Brain microvascular endothelial cell (primary cell): ENCODE data around the gene POLE3.

Experiments
- DNase-seq: peaks from one replicate; pipeline ENCODE4 v3.0.0-alpha.2; 2020
- H3K27ac ChIP-seq: fragments of 250-450 bp; sonication (Bioruptor Pico); 2 replicates; pipeline ENCODE4 v1.5.1; 2020; ENCODE audit warnings: mild to moderate bottlenecking, moderate library complexity
- H3K27me3 ChIP-seq: fragments of 250-450 bp; sonication (Bioruptor Pico); replicated peaks from 2 replicates; pipeline ENCODE4 v1.5.1; 2020; ENCODE audit warnings: mild to moderate bottlenecking
- H3K36me3 ChIP-seq: fragments of 250-450 bp; sonication (Bioruptor Pico); replicated peaks from 2 replicates; pipeline ENCODE4 v1.5.1; 2020; ENCODE audit warnings: mild to moderate bottlenecking
- H3K4me3 ChIP-seq: 2 replicates; pipeline ENCODE4 v1.5.1; 2011; ENCODE audit warnings: low read depth, mild to moderate bottlenecking, control low read depth, low read length, moderate library complexity
- in situ Hi-C: cut with HindIII; loops from 2 replicates; pipeline ENCODE4 v1.10.0; 2017; ENCODE audit warnings: low sequenced_read_pairs, low pct_ligation_motif_present
- TF ChIP-seq, protein P1 (sequence below): IDR thresholded peaks from 2 replicates; pipeline ENCODE4 v1.5.1; 2011; ENCODE audit warnings: low read depth, mild to moderate bottlenecking, moderate library complexity, low read length, control low read depth, inconsistent platforms; ENCODE audit errors: missing control alignments

POLE3 gene

DNA sequence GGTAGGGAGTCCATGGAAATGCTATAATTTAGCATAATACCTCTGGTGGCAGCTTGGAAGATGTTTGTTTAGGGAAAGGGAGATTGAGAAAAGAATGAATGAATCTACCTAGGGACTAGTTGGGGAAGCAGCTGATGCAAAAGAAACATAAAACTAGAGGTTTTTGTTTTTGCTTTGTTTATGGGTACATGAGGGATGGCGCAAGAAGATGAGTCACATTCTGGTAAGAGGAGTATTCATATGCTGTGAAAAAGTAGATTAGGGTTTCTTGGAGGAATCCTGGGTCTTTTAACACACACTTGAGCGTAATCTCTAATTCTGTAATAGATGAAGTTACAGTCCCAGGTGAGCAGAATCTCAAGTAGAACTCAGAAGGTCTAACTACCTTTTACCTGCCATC is 17.2 kb upstream of the POLE3 start:
- H3K27ac ChIP-seq = no peak overlapping the region
- DNase-seq = no peak
- no peaks in the 10 kb centered on the region for H3K27me3 ChIP-seq
- no peak overlapping the region for H3K4me3 ChIP-seq
- in situ Hi-C loops = no loop called here
- no peaks in the 10 kb centered on the region for H3K36me3 ChIP-seq
- TF ChIP-seq, protein P1, sequence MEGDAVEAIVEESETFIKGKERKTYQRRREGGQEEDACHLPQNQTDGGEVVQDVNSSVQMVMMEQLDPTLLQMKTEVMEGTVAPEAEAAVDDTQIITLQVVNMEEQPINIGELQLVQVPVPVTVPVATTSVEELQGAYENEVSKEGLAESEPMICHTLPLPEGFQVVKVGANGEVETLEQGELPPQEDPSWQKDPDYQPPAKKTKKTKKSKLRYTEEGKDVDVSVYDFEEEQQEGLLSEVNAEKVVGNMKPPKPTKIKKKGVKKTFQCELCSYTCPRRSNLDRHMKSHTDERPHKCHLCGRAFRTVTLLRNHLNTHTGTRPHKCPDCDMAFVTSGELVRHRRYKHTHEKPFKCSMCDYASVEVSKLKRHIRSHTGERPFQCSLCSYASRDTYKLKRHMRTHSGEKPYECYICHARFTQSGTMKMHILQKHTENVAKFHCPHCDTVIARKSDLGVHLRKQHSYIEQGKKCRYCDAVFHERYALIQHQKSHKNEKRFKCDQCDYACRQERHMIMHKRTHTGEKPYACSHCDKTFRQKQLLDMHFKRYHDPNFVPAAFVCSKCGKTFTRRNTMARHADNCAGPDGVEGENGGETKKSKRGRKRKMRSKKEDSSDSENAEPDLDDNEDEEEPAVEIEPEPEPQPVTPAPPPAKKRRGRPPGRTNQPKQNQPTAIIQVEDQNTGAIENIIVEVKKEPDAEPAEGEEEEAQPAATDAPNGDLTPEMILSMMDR = no peak

DNA sequence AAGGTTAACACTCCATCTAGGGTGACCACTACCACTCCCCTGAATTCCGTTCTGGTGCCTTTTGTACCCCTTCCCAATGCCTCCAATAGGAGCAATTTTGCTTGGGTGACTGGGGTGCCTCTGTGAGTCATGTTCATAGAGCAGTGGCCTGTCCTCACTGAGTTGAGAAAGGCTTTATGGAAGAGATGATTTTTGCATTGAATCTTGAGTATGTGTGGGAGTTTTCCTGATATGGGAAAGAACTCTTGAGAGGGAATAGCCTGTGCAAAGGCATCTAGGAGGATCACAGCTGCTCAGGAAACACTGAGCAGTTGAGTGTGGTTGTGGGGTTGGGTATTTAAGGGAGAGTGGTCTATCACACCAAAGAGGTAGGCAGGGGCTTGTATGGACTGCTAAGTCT is 16.2 kb upstream of the POLE3 start:
- no peak for DNase-seq
- in situ Hi-C loops = no loop called here
- Histone ChIP-seq H3K4me3 (no peak overlapping the region), H3K27me3 (no peaks in the 10 kb centered on the region), H3K36me3 (no peaks in the 10 kb centered on the region), H3K27ac (no peak overlapping the region)
- TF ChIP-seq, protein P1 = no peak

DNA sequence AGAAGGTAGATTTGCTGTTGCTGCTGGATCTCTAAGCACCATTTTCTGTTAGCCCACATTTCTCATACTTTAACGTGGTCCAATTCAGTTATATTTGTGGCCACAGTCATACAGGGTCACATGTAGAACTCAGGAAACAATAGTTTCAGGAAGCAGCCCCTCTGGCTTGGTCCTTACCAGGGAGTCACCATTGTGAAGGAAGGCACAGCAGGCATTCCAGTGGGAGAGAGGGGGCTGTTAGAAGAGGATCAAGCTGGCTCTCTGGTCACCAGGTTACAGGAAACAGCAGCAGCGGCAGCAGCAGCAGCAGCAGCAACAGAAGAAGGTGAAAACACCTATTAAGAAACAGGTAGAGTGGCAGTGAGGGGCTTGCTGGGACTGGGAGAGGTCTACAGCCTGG is 14.6 kb upstream of the POLE3 start:
- in situ Hi-C loops = no loop called here
- Histone ChIP-seq H3K4me3 (no peak overlapping the region), H3K27ac (no peak overlapping the region)

DNA sequence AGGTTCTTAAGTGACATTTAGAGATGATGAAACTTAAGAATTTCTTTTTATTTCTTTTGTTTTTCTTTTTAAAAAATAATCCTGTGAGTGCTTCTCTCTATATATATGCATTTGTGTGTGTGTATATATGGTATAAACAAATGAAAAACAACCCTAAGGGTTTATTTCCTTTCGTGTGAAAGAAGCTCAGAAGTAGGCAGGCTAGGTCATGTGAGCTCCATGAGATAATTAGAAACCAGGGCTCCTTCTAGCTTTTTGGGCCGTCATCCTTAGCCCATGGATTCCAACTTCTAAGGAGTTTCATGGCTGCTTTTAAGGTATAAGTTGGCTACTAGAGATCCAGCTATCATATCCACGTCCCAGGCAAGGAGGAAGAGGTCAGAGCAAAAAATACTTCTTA is 11.3 kb upstream of the POLE3 start:
- no peaks in the 10 kb centered on the region for H3K27me3 ChIP-seq
- no peak overlapping the region for H3K27ac ChIP-seq
- in situ Hi-C loops = no loop called here
- no peaks in the 10 kb centered on the region for H3K36me3 ChIP-seq
- no peak for DNase-seq
- no peak overlapping the region for H3K4me3 ChIP-seq
- TF ChIP-seq, protein P1 = no peak

More for the DNA sequence above, 14.6 kb upstream of the POLE3 start:
- DNase-seq = no peak
- TF ChIP-seq, protein P1 = no peak
- Histone ChIP-seq H3K27me3 (no peaks in the 10 kb centered on the region), H3K36me3 (no peaks in the 10 kb centered on the region)

DNA sequence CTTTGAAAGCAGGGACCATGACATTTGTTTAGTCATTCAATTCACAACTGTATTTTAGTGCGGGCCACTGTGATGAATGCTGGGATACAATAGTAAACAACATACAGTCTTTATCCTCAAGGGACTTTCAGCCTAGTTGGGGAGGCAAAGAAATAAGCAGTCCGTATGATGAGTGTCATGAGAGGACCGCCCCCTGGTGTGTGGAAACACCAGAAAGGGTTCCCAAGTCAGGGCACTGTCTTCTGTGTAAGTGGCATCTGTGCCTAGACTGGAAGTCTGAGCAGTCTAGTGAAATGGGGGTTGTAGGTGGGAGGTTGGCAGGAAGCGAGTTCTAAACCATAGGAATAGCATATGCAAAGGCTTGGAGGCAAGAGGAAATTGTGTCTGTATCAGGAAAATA is 6.9 kb upstream of the POLE3 start:
- in situ Hi-C loops = no loop called here
- no peaks in the 10 kb centered on the region for H3K27me3 ChIP-seq
- no peak for DNase-seq
- TF ChIP-seq, protein P1 = no peak
- H3K36me3 ChIP-seq = no peaks in the 10 kb centered on the region
- no peak overlapping the region for H3K4me3 ChIP-seq
- H3K27ac ChIP-seq = no peak overlapping the region

DNA sequence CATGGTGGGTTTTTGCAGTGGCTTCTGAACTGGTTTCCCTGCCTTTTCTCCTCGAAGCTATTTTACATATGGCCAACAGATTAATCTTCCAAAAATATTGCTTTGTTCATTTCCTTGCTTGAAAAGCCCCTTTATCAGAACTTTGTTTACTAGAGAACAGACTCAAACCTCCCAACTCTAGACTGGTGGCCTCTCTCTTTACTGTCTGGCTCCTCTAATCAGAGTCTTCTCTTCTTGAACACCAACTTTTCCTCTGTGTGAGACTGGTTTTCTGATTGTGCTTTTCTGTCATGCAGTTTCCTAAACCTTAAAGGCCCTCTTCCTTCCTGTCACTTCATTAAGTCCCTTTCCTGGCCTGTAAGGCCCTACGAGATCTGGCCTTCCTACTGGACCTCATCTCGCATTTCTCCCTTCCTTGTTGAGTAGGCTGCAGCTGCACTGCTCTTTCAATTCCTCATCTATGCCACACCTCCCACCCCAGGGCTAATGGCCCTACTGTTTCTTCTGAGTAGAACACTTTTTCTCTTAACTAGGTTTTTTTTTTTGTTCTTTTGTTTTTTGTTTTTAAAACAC is 5.8 kb upstream of the POLE3 start:
- Histone ChIP-seq H3K27ac (no peak overlapping the region), H3K27me3 (no peaks in the 10 kb centered on the region), H3K4me3 (no peak overlapping the region), H3K36me3 (no peaks in the 10 kb centered on the region)
- in situ Hi-C loops = no loop called here
- DNase-seq = no peak
- TF ChIP-seq, protein P1 = no peak
